Gastrocnemius medialis (tissue), 4 donors: ENCODE data around the gene IL27RA.
"Not testable (repeated sequence)": the region's sequence is repeated elsewhere in the genome, so short reads cannot be mapped to it uniquely, and the experiment has no call there.

Experiments used
- CTCF ChIP-seq, 5 experiments: fragments of 450-650 bp in 3 of 5; fragments of 200-600 bp in 2 of 5; sonication (generic) in 2 of 5; IDR thresholded peaks in 4 of 5; conservative IDR thresholded peaks in 1 of 5; 1 replicate in 4 of 5; 2 replicates in 1 of 5; pipeline ENCODE4 v1.5.1; 2016 to 2019; ENCODE audit warnings: antibody characterized with exemption in 5 of 5, mild to moderate bottlenecking in 3 of 5, moderate library complexity in 3 of 5
- POLR2A ChIP-seq, 2 donors: fragments of 450-650 bp; IDR thresholded peaks; one replicate each; pipeline ENCODE4 v1.6.1; 2017; ENCODE audit warnings: antibody characterized with exemption in 2 of 2, mild to moderate bottlenecking in 2 of 2, moderate library complexity in 2 of 2

GRCh38 chr19:14050961-14051360 is 19.4 kb downstream of the IL27RA start:
- TF ChIP-seq POLR2A (IDR thresholded peaks at IDR 0.05); CTCF (IDR thresholded peaks at IDR 0.05 in 4 of 5, conservative IDR thresholded peaks at IDR 0.05 in 1 of 5): not testable (repeated sequence)
